GM21381 (cell line): ENCODE results near the gene SPI1.

Experiments used
- ATAC-seq: cut with Tn5 transposase; IDR thresholded peaks from one replicate; pipeline ENCODE4 v1.9.1; 2021; ENCODE audit warnings: mild to moderate bottlenecking, moderate library complexity; ENCODE audit not compliant: unreplicated experiment

SPI1 gene

GRCh38 chr11:47378010-47378835, at the start of gene SPI1:
Gene SPI1 (minus strand): TSS chr11:47378547. CDS start chr11:47378353, 194 bp downstream.
- peak; percentile 75 for ATAC-seq

- ATAC-seq, result peak; percentile 91
Measured at GRCh38 chr11:47426062-47426956, 48.0 kb upstream of the SPI1 start, which contains the start of gene PSMC3. Gene PSMC3 (minus strand): TSS chr11:47426439. CDS start chr11:47426279, 160 bp downstream.

- ATAC-seq, result no peak
Measured at GRCh38 chr11:47425611-47426010, 47.3 kb upstream of the SPI1 start.

GRCh38 chr11:47418454-47419259, 40.3 kb upstream of the SPI1 start:
- no peak for ATAC-seq

GRCh38 chr11:47417712-47418111, 39.4 kb upstream of the SPI1 start:
- ATAC-seq, result no peak

GRCh38 chr11:47415949-47416472, 37.7 kb upstream of the SPI1 start:
- no peak for ATAC-seq

GRCh38 chr11:47415091-47415854, 36.9 kb upstream of the SPI1 start:
- no peak for ATAC-seq

- ATAC-seq, result no peak
Measured at GRCh38 chr11:47414685-47415070, 36.3 kb upstream of the SPI1 start.

GRCh38 chr11:47413908-47414684, 35.7 kb upstream of the SPI1 start:
- no peak for ATAC-seq

GRCh38 chr11:47413351-47413750, 35.0 kb upstream of the SPI1 start:
- ATAC-seq, result no peak

GRCh38 chr11:47411884-47412746, 33.8 kb upstream of the SPI1 start:
- ATAC-seq, result no peak

- no peak for ATAC-seq
Measured at GRCh38 chr11:47410370-47411264, 32.3 kb upstream of the SPI1 start.

GRCh38 chr11:47409440-47410369, 31.4 kb upstream of the SPI1 start:
- ATAC-seq, result no peak

- ATAC-seq, result no peak
Measured at GRCh38 chr11:47408598-47409439, 30.5 kb upstream of the SPI1 start.
